ENCODE results near the gene CRACR2B.

CRACR2B gene

GRCh38 chr11:826836-827145 is 928 bp upstream of the CRACR2B start:
- peak overlapping the region; percentile 15 for H2AFZ ChIP-seq (ENCODE audit: low read depth, low read length, severe bottlenecking)
- peak; percentile 94; the same call in 1 of the 2 replicates for TF ChIP-seq EZH2phosphoT487 (conservative IDR thresholded peaks at IDR 0.05; ENCODE audit: low read length)
- no peak for TF ChIP-seq CTCF (IDR thresholded peaks at IDR 0.05; ENCODE audit: insufficient read depth, low read length, poor library complexity, severe bottlenecking)
- H3K27ac ChIP-seq (ENCODE audit: low read depth, low read length), result no peak overlapping the region
- H3K9me2 ChIP-seq (replicated peaks; ENCODE audit: insufficient read depth, low read length), result no peaks in the 10 kb centered on the region
- no peaks in the 10 kb centered on the region for H4K20me1 ChIP-seq (ENCODE audit: low read depth, low read length)
- H3K79me2 ChIP-seq (ENCODE audit: insufficient read depth, low read length), result no peaks in the 10 kb centered on the region
- no peaks in the 10 kb centered on the region for H3K27me3 ChIP-seq (ENCODE audit: low read length)
- H3K4me3 ChIP-seq (ENCODE audit: insufficient read depth, low read length, poor library complexity, severe bottlenecking), result peak overlapping the region; percentile 36
- H3K36me3 ChIP-seq (ENCODE audit: low read length), result no peaks in the 10 kb centered on the region
- H3F3A ChIP-seq (ENCODE audit: insufficient read depth), result no peaks in the 10 kb centered on the region
- H3K9ac ChIP-seq (ENCODE audit: low read length), result peak overlapping the region; percentile 26
- H3K9me3 ChIP-seq (ENCODE audit: insufficient read depth, low read length), result no peaks in the 10 kb centered on the region
- peak overlapping the region; percentile 47 for H3K4me2 ChIP-seq (ENCODE audit: low read depth, low read length, poor library complexity, severe bottlenecking)

- Histone ChIP-seq H2AFZ (ENCODE audit: low read depth, low read length, severe bottlenecking) (peak overlapping the region; percentile 15), H3K4me3 (ENCODE audit: insufficient read depth, low read length, poor library complexity, severe bottlenecking) (peak overlapping the region; percentile 36), H3K27me3 (ENCODE audit: low read length) (no peaks in the 10 kb centered on the region), H3F3A (ENCODE audit: insufficient read depth) (no peaks in the 10 kb centered on the region), H3K9me2 (replicated peaks; ENCODE audit: insufficient read depth, low read length) (no peaks in the 10 kb centered on the region), H3K9me3 (ENCODE audit: insufficient read depth, low read length) (no peaks in the 10 kb centered on the region), H3K9ac (ENCODE audit: low read length) (peak overlapping the region; percentile 26), H3K79me2 (ENCODE audit: insufficient read depth, low read length) (no peaks in the 10 kb centered on the region), H4K20me1 (ENCODE audit: low read depth, low read length) (no peaks in the 10 kb centered on the region), H3K36me3 (ENCODE audit: low read length) (no peaks in the 10 kb centered on the region), H3K4me2 (ENCODE audit: low read depth, low read length, poor library complexity, severe bottlenecking) (peak overlapping the region; percentile 47), H3K27ac (ENCODE audit: low read depth, low read length) (no peak overlapping the region)
- TF ChIP-seq CTCF (IDR thresholded peaks at IDR 0.05; ENCODE audit: insufficient read depth, low read length, poor library complexity, severe bottlenecking) (no peak), EZH2phosphoT487 (conservative IDR thresholded peaks at IDR 0.05; ENCODE audit: low read length) (0 out of 2 replicates have a peak, but pooled peaks have one; percentile 1)
Measured at GRCh38 chr11:827146-827896, 398 bp upstream of the CRACR2B start.

GRCh38 chr11:828506-829175 is 922 bp downstream of the CRACR2B start:
- Histone ChIP-seq H3K9me3 (ENCODE audit: insufficient read depth, low read length) (no peaks in the 10 kb centered on the region), H3K79me2 (ENCODE audit: insufficient read depth, low read length) (no peaks in the 10 kb centered on the region), H3K4me3 (ENCODE audit: insufficient read depth, low read length, poor library complexity, severe bottlenecking) (no peak overlapping the region), H3K9ac (ENCODE audit: low read length) (no peak overlapping the region), H3K27me3 (ENCODE audit: low read length) (no peaks in the 10 kb centered on the region), H2AFZ (ENCODE audit: low read depth, low read length, severe bottlenecking) (no peak overlapping the region), H4K20me1 (ENCODE audit: low read depth, low read length) (no peaks in the 10 kb centered on the region), H3K4me2 (ENCODE audit: low read depth, low read length, poor library complexity, severe bottlenecking) (no peak overlapping the region), H3K36me3 (ENCODE audit: low read length) (no peaks in the 10 kb centered on the region), H3K9me2 (replicated peaks; ENCODE audit: insufficient read depth, low read length) (no peaks in the 10 kb centered on the region), H3K27ac (ENCODE audit: low read depth, low read length) (no peak overlapping the region), H3F3A (ENCODE audit: insufficient read depth) (no peaks in the 10 kb centered on the region)
- no peak for TF ChIP-seq CTCF (IDR thresholded peaks at IDR 0.05; ENCODE audit: insufficient read depth, low read length, poor library complexity, severe bottlenecking)
